ENCODE data around the gene SPATA3. TPM values are rescaled to one million over a fixed set of nuclear protein-coding genes. Genes with fewer than 3 reads are reported as not detected.

The SPATA3 gene
- total RNA-seq, 1 donor = not detected

GRCh38 chr2:231039294-231039664 lies 43.4 kb downstream of the SPATA3 start:
- no peak for DNase-seq (ENCODE audit: low read depth)
- TF ChIP-seq, protein P1, sequence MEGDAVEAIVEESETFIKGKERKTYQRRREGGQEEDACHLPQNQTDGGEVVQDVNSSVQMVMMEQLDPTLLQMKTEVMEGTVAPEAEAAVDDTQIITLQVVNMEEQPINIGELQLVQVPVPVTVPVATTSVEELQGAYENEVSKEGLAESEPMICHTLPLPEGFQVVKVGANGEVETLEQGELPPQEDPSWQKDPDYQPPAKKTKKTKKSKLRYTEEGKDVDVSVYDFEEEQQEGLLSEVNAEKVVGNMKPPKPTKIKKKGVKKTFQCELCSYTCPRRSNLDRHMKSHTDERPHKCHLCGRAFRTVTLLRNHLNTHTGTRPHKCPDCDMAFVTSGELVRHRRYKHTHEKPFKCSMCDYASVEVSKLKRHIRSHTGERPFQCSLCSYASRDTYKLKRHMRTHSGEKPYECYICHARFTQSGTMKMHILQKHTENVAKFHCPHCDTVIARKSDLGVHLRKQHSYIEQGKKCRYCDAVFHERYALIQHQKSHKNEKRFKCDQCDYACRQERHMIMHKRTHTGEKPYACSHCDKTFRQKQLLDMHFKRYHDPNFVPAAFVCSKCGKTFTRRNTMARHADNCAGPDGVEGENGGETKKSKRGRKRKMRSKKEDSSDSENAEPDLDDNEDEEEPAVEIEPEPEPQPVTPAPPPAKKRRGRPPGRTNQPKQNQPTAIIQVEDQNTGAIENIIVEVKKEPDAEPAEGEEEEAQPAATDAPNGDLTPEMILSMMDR (IDR thresholded peaks at IDR 0.05; ENCODE audit: insufficient read depth, low read depth, low read length) = no peak

GRCh38 chr2:231039821-231040364 lies 44.0 kb downstream of the SPATA3 start:
- peak; percentile 33 for DNase-seq (ENCODE audit: low read depth)
- TF ChIP-seq, protein P1 (IDR thresholded peaks at IDR 0.05; ENCODE audit: insufficient read depth, low read depth, low read length) = no peak
- no peak overlapping the region for H3K4me3 ChIP-seq (ENCODE audit: low read depth, low read length)

More at GRCh38 chr2:231039294-231039664, 43.4 kb downstream of the SPATA3 start:
- no peak overlapping the region for H3K4me3 ChIP-seq (ENCODE audit: low read depth, low read length)

DNA sequence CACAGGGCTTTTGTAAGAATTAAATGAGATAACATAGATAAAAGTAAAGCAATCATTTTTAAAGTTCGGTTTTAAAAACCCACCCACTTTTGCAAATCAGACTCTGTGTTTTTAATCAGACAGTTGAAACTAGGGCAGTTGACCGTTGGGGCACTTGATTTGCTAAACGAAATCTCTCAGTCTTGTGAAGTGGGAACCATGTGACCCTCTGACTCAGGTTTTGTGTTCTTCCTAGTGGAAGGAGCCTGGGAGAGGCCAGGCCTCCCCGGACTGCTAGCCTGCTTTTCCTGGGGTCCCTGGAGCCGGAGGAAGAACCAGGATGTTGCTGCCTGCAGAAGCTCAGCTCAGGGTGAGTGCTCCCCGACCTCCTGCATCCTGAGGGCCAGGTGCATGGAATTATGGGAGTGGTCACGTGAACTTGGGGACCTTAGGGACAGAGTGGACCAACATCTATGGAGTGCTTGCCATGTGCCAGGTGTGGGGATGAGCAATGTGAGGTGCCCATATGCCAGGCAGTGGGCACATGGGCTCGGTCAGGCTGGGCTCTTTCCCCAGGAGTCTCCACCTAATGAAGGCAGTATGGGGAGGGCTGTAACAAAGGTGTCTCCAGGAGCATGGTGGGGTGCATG lies 45.3 kb downstream of the SPATA3 start:
- no peak for DNase-seq (ENCODE audit: low read depth)
- no peak overlapping the region for H3K4me3 ChIP-seq (ENCODE audit: low read depth, low read length)
- TF ChIP-seq, protein P1 (IDR thresholded peaks at IDR 0.05; ENCODE audit: insufficient read depth, low read depth, low read length) = no peak

GRCh38 chr2:231043796-231044195 lies 47.9 kb downstream of the SPATA3 start:
- no peak overlapping the region for H3K4me3 ChIP-seq (ENCODE audit: low read depth, low read length)
- TF ChIP-seq, protein P1 (IDR thresholded peaks at IDR 0.05; ENCODE audit: insufficient read depth, low read depth, low read length) = no peak
- DNase-seq (ENCODE audit: low read depth) = no peak

DNA sequence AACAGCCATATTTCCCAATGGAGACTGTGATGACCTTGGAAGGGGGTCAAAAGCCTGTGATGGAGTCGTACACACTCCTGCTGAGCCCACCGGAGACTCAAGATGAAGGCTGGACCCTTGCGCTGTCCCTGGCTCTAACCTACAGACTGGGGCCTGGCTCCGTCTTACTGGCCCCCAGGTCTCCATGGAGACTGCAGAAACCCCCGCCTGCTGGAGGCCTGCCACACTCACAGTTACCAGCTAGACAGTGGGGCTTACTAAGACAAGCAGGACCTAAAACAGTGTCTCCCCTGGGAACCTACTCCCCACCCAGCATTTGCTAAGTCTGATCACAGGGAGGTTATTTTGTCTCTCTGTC lies 51.0 kb downstream of the SPATA3 start:
- no peak overlapping the region for H3K4me3 ChIP-seq (ENCODE audit: low read depth, low read length)
- no peak for DNase-seq (ENCODE audit: low read depth)
- TF ChIP-seq, protein P1 (IDR thresholded peaks at IDR 0.05; ENCODE audit: insufficient read depth, low read depth, low read length) = no peak

DNA sequence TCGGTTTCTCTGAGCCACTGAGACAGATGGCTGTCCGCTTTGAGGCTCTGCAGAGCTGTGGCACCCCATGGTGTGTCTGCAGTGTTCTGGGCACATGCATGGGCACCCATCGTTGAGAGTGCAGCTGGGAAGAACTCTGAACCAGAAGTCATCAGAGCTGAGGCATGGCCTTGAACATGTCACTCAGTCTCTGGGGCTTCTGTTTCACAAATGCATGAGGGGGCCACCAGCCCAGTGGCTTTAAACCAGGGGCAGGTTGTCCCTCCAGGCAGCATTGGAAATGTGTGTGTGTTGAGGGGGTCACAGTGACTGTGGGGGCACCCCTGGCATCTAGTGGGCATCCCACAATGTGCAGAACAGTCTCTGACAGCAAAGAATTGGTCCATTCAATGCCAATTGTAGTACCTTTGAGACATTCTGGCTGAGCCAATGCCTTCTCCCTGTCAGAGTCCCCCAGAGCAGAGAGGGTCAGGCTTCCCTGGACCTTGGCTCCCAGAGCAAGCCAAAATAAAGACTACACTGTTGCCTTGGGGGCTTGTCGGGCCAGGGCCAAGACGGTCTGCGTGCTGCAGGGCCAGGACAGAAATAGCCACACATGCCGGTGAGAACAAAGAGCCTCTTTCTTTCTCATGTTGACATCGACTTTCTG lies 51.5 kb downstream of the SPATA3 start:
- TF ChIP-seq, protein P1 (IDR thresholded peaks at IDR 0.05; ENCODE audit: insufficient read depth, low read depth, low read length) = no peak
- no peak overlapping the region for H3K4me3 ChIP-seq (ENCODE audit: low read depth, low read length)
- no peak for DNase-seq (ENCODE audit: low read depth)
